ENCODE data around the gene ELL. TPM values are rescaled to one million over a fixed set of nuclear protein-coding genes. Genes with fewer than 3 reads are reported as not detected.
A peak's percentile ranks its signal among the peaks of the same experiment; 100 is the strongest.

The ELL gene
- total RNA-seq, 1 donor from 2014 or later: 25.3 TPM

DNA sequence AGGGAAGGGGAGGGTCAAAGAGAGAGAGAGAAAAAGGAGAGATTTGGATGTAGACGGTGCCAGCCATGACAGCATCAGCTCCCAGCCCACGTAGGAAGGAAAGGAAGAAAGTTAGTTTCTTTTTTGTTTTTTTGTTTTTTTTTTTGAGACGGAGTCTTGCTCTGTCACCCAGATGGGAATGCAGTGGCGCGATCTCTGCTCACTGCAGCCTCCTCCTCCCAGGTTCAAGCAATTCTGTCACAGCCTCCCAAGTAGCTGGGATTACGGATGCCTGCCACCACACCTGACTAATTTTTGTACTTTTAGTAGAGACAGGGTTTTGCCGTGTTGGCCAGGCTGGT lies 27.6 kb downstream of the ELL start:
- H3K9me3 ChIP-seq: no peaks in the 10 kb centered on the region
- peaks cover 74% of the 10 kb centered on the region for H3K4me1 ChIP-seq
- H3K27ac ChIP-seq: peak overlapping the region; percentile 48
- intact Hi-C loops (cut with DNase I): no loop called here
- DNase-seq (ENCODE audit: extremely low spot score in 2 of 2): no peak
- H3K27me3 ChIP-seq: no peaks in the 10 kb centered on the region
- H3K36me3 ChIP-seq: no peaks in the 10 kb centered on the region
- no peak overlapping the region for H3K4me3 ChIP-seq
- TF ChIP-seq POLR2AphosphoS5 (IDR thresholded peaks at IDR 0.05; ENCODE audit: insufficient read depth in 1 of 2, low read depth in 1 of 2): no peak
- TF ChIP-seq, protein P1, sequence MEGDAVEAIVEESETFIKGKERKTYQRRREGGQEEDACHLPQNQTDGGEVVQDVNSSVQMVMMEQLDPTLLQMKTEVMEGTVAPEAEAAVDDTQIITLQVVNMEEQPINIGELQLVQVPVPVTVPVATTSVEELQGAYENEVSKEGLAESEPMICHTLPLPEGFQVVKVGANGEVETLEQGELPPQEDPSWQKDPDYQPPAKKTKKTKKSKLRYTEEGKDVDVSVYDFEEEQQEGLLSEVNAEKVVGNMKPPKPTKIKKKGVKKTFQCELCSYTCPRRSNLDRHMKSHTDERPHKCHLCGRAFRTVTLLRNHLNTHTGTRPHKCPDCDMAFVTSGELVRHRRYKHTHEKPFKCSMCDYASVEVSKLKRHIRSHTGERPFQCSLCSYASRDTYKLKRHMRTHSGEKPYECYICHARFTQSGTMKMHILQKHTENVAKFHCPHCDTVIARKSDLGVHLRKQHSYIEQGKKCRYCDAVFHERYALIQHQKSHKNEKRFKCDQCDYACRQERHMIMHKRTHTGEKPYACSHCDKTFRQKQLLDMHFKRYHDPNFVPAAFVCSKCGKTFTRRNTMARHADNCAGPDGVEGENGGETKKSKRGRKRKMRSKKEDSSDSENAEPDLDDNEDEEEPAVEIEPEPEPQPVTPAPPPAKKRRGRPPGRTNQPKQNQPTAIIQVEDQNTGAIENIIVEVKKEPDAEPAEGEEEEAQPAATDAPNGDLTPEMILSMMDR (IDR thresholded peaks at IDR 0.05): no peak
- no peak for TF ChIP-seq POLR2A (IDR thresholded peaks at IDR 0.05)

DNA sequence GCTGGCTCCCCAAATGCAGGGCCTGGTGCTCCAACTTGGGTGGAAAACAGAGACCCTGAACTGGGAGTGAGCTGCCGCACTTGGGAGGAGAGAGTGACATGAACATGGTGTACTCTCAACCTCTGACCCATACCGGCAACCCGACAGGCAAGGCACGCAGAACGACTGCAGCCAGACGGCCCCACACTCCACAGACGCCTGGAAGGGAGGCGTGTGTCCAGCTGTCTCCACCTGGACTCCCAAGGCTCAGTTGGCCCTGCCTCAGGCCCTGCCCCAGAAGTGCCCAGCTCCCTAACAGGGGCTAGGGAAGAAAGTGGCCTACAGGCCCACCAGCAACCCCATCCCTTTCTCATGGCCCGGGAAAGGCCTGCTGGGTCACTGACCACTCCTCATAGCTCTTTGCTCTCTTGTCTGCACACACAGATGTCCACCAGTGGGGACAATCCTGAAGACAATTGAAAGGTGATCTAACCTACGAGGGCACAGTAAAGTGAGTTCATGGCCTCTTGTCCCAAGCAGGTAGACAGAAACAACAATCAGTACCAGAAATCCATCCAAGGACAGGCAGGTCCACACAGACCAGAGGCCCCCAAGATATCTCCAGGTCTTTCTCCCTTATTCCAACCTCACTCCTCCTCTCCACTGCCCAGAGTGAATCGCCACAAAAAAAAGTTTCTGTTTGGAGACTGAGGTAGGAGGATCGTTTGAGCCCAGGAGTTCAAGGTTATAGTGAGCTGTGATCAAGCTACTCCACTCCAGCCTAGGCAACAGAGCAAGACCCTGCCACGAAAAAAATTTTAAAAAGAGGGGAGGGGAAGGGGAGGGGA lies 28.2 kb downstream of the ELL start:
- H3K4me3 ChIP-seq: no peak overlapping the region
- H3K27me3 ChIP-seq: no peaks in the 10 kb centered on the region
- peak overlapping the region; percentile 48 for H3K27ac ChIP-seq
- no peaks in the 10 kb centered on the region for H3K9me3 ChIP-seq
- H3K4me1 ChIP-seq: peaks cover 74% of the 10 kb centered on the region
- DNase-seq (ENCODE audit: extremely low spot score in 2 of 2): no peak
- intact Hi-C loops (cut with DNase I): no loop called here
- TF ChIP-seq, protein P1 (IDR thresholded peaks at IDR 0.05): no peak
- TF ChIP-seq POLR2AphosphoS5 (IDR thresholded peaks at IDR 0.05; ENCODE audit: insufficient read depth in 1 of 2, low read depth in 1 of 2) (no peak), POLR2A (IDR thresholded peaks at IDR 0.05) (no peak)
- no peaks in the 10 kb centered on the region for H3K36me3 ChIP-seq

GRCh38 chr19:18491995-18492953 lies 29.6 kb downstream of the ELL start:
- no peaks in the 10 kb centered on the region for H3K36me3 ChIP-seq
- H3K4me1 ChIP-seq: peaks cover 74% of the 10 kb centered on the region
- H3K4me3 ChIP-seq: no peak overlapping the region
- TF ChIP-seq POLR2AphosphoS5 (IDR thresholded peaks at IDR 0.05; ENCODE audit: insufficient read depth in 1 of 2, low read depth in 1 of 2) (no peak), POLR2A (IDR thresholded peaks at IDR 0.05) (no peak)
- TF ChIP-seq, protein P1 (IDR thresholded peaks at IDR 0.05): no peak
- H3K9me3 ChIP-seq: no peaks in the 10 kb centered on the region
- no peak overlapping the region for H3K27ac ChIP-seq
- DNase-seq (ENCODE audit: extremely low spot score in 2 of 2): no peak
- H3K27me3 ChIP-seq: no peaks in the 10 kb centered on the region
- intact Hi-C loops (cut with DNase I): no loop called here

GRCh38 chr19:18490728-18491127 lies 31.1 kb downstream of the ELL start:
- TF ChIP-seq POLR2A (IDR thresholded peaks at IDR 0.05): no peak
- TF ChIP-seq POLR2AphosphoS5 (IDR thresholded peaks at IDR 0.05; ENCODE audit: insufficient read depth in 1 of 2, low read depth in 1 of 2): no peak
- TF ChIP-seq, protein P1 (IDR thresholded peaks at IDR 0.05): no peak
- H3K27me3 ChIP-seq: no peaks in the 10 kb centered on the region
- no peak for DNase-seq (ENCODE audit: extremely low spot score in 2 of 2)
- intact Hi-C loops (cut with DNase I): no loop called here
- no peak overlapping the region for H3K27ac ChIP-seq
- no peaks in the 10 kb centered on the region for H3K36me3 ChIP-seq
- peaks cover 74% of the 10 kb centered on the region for H3K4me1 ChIP-seq
- no peak overlapping the region for H3K4me3 ChIP-seq
- no peaks in the 10 kb centered on the region for H3K9me3 ChIP-seq
